Keratinocyte (primary cell): Measurements from ENCODE around the gene RRP1. TPM values are rescaled to one million over a fixed set of nuclear protein-coding genes. Genes with fewer than 3 reads are reported as not detected.

Experiments
- DNase-seq: peaks from one replicate; pipeline ENCODE4 v3.0.0-alpha.2; 2011; ENCODE audit warnings: low read depth, missing footprints, low spot score
- FAIRE-seq: peaks from 2 replicates; lab custom pipeline; 2011; peaks lifted over from hg19 to GRCh38; lab: Jason Lieb, UNC
- H2AFZ ChIP-seq: 2 replicates; pipeline ENCODE4 v1.6.0; 2012; ENCODE audit warnings: low read length, control low read depth, inconsistent platforms; ENCODE audit not compliant: control insufficient read depth
- H3K27ac ChIP-seq: 2 replicates; pipeline ENCODE4 v1.5.1; 2011; ENCODE audit warnings: low read length; ENCODE audit not compliant: control insufficient read depth, insufficient read depth
- H3K27me3 ChIP-seq: 3 replicates; pipeline ENCODE4 v1.6.0; 2011; ENCODE audit warnings: low read length; ENCODE audit not compliant: control insufficient read depth, insufficient read depth; ENCODE audit errors: extremely low read depth
- H3K36me3 ChIP-seq, 2 experiments: 2 replicates in 1 of 2; 3 replicates in 1 of 2; pipeline ENCODE4 v1.5.1; 2011; ENCODE audit warnings: low read length in 2 of 2, mild to moderate bottlenecking in 1 of 2; ENCODE audit not compliant: control insufficient read depth in 2 of 2, insufficient read depth in 2 of 2; ENCODE audit errors: extremely low read depth in 1 of 2
- H3K4me1 ChIP-seq: 3 replicates; pipeline ENCODE4 v1.5.1; 2011; ENCODE audit warnings: low read length; ENCODE audit not compliant: control insufficient read depth, insufficient read depth; ENCODE audit errors: extremely low read depth
- H3K4me2 ChIP-seq: 3 replicates; pipeline ENCODE4 v1.6.0; 2011; ENCODE audit warnings: low read depth, low read length; ENCODE audit not compliant: control insufficient read depth, insufficient read depth; ENCODE audit errors: extremely low read depth
- H3K4me3 ChIP-seq, 3 experiments: fragments of 200-600 bp in 1 of 3; sonication (generic) in 1 of 3; 2 replicates in 2 of 3; 3 replicates in 1 of 3; pipeline ENCODE4 v1.5.1; 2011 to 2016; ENCODE audit warnings: low read length in 3 of 3, mild to moderate bottlenecking in 3 of 3, control low read depth in 2 of 3, inconsistent platforms in 1 of 3, low read depth in 1 of 3, mixed read lengths in 1 of 3, mixed run types in 1 of 3, moderate library complexity in 1 of 3; ENCODE audit not compliant: control insufficient read depth in 2 of 3, insufficient read depth in 2 of 3; ENCODE audit errors: extremely low read depth in 1 of 3
- H3K79me2 ChIP-seq: 2 replicates; pipeline ENCODE4 v1.6.0; 2012; ENCODE audit warnings: low read length; ENCODE audit not compliant: control insufficient read depth, insufficient read depth
- H3K9ac ChIP-seq: 3 replicates; pipeline ENCODE4 v1.6.0; 2011; ENCODE audit warnings: low read length; ENCODE audit not compliant: control insufficient read depth, insufficient read depth; ENCODE audit errors: extremely low read depth
- H3K9me1 ChIP-seq: 3 replicates; pipeline ENCODE4 v1.6.0; 2011; ENCODE audit warnings: low read length; ENCODE audit not compliant: control insufficient read depth, insufficient read depth; ENCODE audit errors: extremely low read depth
- H3K9me3 ChIP-seq: 2 replicates; pipeline ENCODE4 v1.5.1; 2012; ENCODE audit warnings: low read depth, low read length; ENCODE audit not compliant: control insufficient read depth
- H4K20me1 ChIP-seq: 3 replicates; pipeline ENCODE4 v1.6.0; 2011; ENCODE audit warnings: low read length; ENCODE audit not compliant: control insufficient read depth, insufficient read depth; ENCODE audit errors: extremely low read depth
- EZH2 ChIP-seq: IDR thresholded peaks from one replicate; pipeline ENCODE4 v1.6.1; 2012; ENCODE audit warnings: inconsistent platforms, mild to moderate bottlenecking, low read length, moderate library complexity
- dilution Hi-C: fragments of 300-500 bp; cut with MboI; formaldehyde crosslinking; loops from one replicate; pipeline ENCODE4 v1.7.0; 2020; ENCODE audit warnings: low sequenced_read_pairs; ENCODE audit not compliant: extremely low pct_ligation_motif_present
- polyA plus RNA-seq, 5 experiments: library from polyadenylated mRNA; depleted of rRNA in 3 of 5; stranded (reverse) in 3 of 5; stranded (forward) in 1 of 5; unstranded in 1 of 5; fragments of >200 nt; gene quantifications; 1 replicate in 1 of 5; 2 replicates in 3 of 5; 3 replicates in 1 of 5; pipeline versions ENCODE4 v1.2.1 to v1.2.3, GENCODE V29; 2011 to 2012; ENCODE audit warnings: missing spikeins in 2 of 5, low read depth in 1 of 5, low replicate concordance in 1 of 5
- TF ChIP-seq, protein P1 (sequence below), 3 experiments: IDR thresholded peaks in 1 of 3; conservative IDR thresholded peaks in 1 of 3; optimal IDR thresholded peaks in 1 of 3; 2 replicates in 2 of 3; 3 replicates in 1 of 3; pipeline versions ENCODE3 to v1.5.1; 2011; ENCODE audit warnings: low read length in 3 of 3, mild to moderate bottlenecking in 3 of 3, moderate library complexity in 2 of 3, control low read depth in 1 of 3, inconsistent platforms in 1 of 3; ENCODE audit not compliant: insufficient read depth in 2 of 3; ENCODE audit errors: extremely low read depth in 1 of 3

RRP1 gene
- polyA plus RNA-seq, 1 donor (not counting 4 experiments of a cell fraction or from before 2014, with no cell fraction given), result 25.0 TPM

DNA sequence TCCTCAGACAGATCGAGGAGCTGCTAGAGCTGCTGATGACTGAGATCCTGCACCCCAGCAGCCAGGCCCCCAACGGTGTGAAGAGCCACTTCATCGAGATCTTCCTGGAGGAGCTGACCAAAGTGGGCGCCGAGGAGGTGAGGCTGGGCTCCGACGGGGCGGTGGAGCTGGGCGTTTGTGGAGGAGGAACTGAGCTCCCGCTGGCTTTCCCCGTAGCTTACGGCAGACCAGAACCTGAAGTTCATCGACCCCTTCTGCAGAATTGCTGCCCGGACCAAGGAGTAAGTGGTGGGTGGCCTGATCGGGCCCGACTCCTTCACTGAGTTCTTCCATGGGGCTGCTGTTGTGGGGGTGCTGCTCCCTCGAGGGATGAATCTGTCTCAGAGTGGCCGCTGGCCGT is 8.0 kb downstream of the RRP1 start:
- Histone ChIP-seq H3K27me3 (no peaks in the 10 kb centered on the region), H4K20me1 (peaks cover 4% of the 10 kb centered on the region), H3K4me3 (no peak overlapping the region), H3K79me2 (peaks cover 26% of the 10 kb centered on the region), H3K4me2 (no peak overlapping the region), H3K36me3 (peaks cover 62 to 78% of the 10 kb centered on the region in 2 experiments), H3K27ac (no peak overlapping the region), H3K9me1 (no peaks in the 10 kb centered on the region), H3K4me1 (no peaks in the 10 kb centered on the region), H3K9me3 (no peaks in the 10 kb centered on the region), H3K9ac (no peak overlapping the region), H2AFZ (no peak overlapping the region)
- TF ChIP-seq, protein P1, sequence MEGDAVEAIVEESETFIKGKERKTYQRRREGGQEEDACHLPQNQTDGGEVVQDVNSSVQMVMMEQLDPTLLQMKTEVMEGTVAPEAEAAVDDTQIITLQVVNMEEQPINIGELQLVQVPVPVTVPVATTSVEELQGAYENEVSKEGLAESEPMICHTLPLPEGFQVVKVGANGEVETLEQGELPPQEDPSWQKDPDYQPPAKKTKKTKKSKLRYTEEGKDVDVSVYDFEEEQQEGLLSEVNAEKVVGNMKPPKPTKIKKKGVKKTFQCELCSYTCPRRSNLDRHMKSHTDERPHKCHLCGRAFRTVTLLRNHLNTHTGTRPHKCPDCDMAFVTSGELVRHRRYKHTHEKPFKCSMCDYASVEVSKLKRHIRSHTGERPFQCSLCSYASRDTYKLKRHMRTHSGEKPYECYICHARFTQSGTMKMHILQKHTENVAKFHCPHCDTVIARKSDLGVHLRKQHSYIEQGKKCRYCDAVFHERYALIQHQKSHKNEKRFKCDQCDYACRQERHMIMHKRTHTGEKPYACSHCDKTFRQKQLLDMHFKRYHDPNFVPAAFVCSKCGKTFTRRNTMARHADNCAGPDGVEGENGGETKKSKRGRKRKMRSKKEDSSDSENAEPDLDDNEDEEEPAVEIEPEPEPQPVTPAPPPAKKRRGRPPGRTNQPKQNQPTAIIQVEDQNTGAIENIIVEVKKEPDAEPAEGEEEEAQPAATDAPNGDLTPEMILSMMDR (optimal IDR thresholded peaks at IDR 0.05 in 1 of 3, IDR thresholded peaks at IDR 0.05 in 1 of 3, conservative IDR thresholded peaks at IDR 0.05 in 1 of 3; ENCODE audit: extremely low read depth in 1 of 3, insufficient read depth in 2 of 3, low read length in 3 of 3), result no peak
- no peak for TF ChIP-seq EZH2
- FAIRE-seq (no peak), DNase-seq (no peak)
- dilution Hi-C loops, result no loop called here

GRCh38 chr21:43797925-43798715 is 8.7 kb downstream of the RRP1 start:
- Histone ChIP-seq H3K4me2 (no peak overlapping the region), H3K79me2 (peaks cover 19% of the 10 kb centered on the region), H3K9me3 (no peaks in the 10 kb centered on the region), H3K27me3 (no peaks in the 10 kb centered on the region), H3K9ac (no peak overlapping the region), H3K27ac (no peak overlapping the region), H3K9me1 (no peaks in the 10 kb centered on the region), H3K4me3 (no peak overlapping the region), H4K20me1 (no peaks in the 10 kb centered on the region), H3K36me3 (peaks cover 61 to 76% of the 10 kb centered on the region in 2 experiments), H2AFZ (no peak overlapping the region), H3K4me1 (no peaks in the 10 kb centered on the region)
- TF ChIP-seq EZH2, result no peak
- TF ChIP-seq, protein P1 (optimal IDR thresholded peaks at IDR 0.05 in 1 of 3, IDR thresholded peaks at IDR 0.05 in 1 of 3, conservative IDR thresholded peaks at IDR 0.05 in 1 of 3; ENCODE audit: extremely low read depth in 1 of 3, insufficient read depth in 2 of 3, low read length in 3 of 3), result no peak
- DNase-seq (no peak), FAIRE-seq (no peak)
- dilution Hi-C loops, result no loop called here
